Hepatocyte (in vitro differentiated cells): ENCODE data around the gene ZBTB7C.

ENCODE experiments used
- EZH2 ChIP-seq: fragments of 200-600 bp; sonication (generic); IDR thresholded peaks from 2 replicates; pipeline ENCODE4 v1.6.1; 2016; ENCODE audit warnings: antibody characterized with exemption, mild to moderate bottlenecking, borderline replicate concordance
- TF ChIP-seq, protein P1 (sequence below): fragments of 200-600 bp; sonication (generic); IDR thresholded peaks from 2 replicates; pipeline ENCODE4 v1.5.1; 2016; ENCODE audit warnings: antibody characterized with exemption, mild to moderate bottlenecking; ENCODE audit not compliant: poor library complexity

DNA sequence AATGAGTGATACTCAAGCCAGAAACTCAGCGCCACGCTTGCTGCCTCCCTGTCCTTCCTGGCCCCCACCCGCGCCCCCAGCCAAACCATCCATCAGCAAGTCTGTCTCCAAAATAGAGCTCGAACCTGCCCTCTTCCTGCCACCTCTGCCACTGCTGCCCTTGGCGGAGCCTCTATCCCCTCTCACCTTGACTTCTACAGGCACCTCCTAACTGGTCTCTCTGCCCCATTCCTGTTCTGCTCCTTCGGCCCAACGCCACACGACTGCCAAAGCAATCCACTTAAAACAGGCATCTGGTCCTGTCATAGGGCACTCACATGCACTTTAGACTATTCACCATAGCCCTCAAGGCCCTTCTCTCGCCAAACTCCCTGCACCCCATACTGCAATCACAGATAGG, 268.5 kb downstream of the ZBTB7C start:
- TF ChIP-seq, protein P1, sequence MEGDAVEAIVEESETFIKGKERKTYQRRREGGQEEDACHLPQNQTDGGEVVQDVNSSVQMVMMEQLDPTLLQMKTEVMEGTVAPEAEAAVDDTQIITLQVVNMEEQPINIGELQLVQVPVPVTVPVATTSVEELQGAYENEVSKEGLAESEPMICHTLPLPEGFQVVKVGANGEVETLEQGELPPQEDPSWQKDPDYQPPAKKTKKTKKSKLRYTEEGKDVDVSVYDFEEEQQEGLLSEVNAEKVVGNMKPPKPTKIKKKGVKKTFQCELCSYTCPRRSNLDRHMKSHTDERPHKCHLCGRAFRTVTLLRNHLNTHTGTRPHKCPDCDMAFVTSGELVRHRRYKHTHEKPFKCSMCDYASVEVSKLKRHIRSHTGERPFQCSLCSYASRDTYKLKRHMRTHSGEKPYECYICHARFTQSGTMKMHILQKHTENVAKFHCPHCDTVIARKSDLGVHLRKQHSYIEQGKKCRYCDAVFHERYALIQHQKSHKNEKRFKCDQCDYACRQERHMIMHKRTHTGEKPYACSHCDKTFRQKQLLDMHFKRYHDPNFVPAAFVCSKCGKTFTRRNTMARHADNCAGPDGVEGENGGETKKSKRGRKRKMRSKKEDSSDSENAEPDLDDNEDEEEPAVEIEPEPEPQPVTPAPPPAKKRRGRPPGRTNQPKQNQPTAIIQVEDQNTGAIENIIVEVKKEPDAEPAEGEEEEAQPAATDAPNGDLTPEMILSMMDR = no peak
- no peak for TF ChIP-seq EZH2
